H1 (cell line): ENCODE results near the gene BPI. TPM values are rescaled to one million over a fixed set of nuclear protein-coding genes. Genes with fewer than 3 reads are reported as not detected.

Experiments used
- CTCF ChIA-PET: fragments of 300-600 bp; sonication (Branson Sonifier 250); formaldehyde crosslinking; loops from one replicate; lab custom pipeline; 2021; ENCODE audit not compliant: partially characterized antibody; lab: Charles Lee
- POLR2A ChIA-PET: fragments of 300-600 bp; sonication (Branson Sonifier 250); formaldehyde crosslinking; loops from one replicate; lab custom pipeline; 2021; ENCODE audit warnings: inconsistent platforms; ENCODE audit not compliant: partially characterized antibody; lab: Charles Lee
- DNase-seq, 2 experiments: peaks; one replicate each; pipeline versions ENCODE4 v3.0.0 to v3.0.0-alpha.2; 2010 to 2022; ENCODE audit warnings: low spot score in 2 of 2, low read depth in 1 of 2, mixed read lengths in 1 of 2
- FAIRE-seq: peaks from 2 replicates; lab custom pipeline; 2011; peaks lifted over from hg19 to GRCh38; lab: Jason Lieb, UNC
- H2AFZ ChIP-seq: 2 replicates; pipeline ENCODE4 v1.8.1; 2012; ENCODE audit warnings: low read length, inconsistent platforms
- H2AK5ac ChIP-seq: 2 replicates; pipeline ENCODE4 v1.6.1; 2013; ENCODE audit warnings: low read depth, low read length
- H2BK120ac ChIP-seq: replicated peaks from 2 replicates; pipeline ENCODE3; 2013; ENCODE audit warnings: low read depth, low read length, inconsistent platforms
- H2BK12ac ChIP-seq: 2 replicates; pipeline ENCODE4 v1.6.1; 2013; ENCODE audit warnings: low read depth, low read length
- H2BK15ac ChIP-seq: 2 replicates; pipeline ENCODE4 v1.6.1; 2013; ENCODE audit warnings: low read length
- H2BK20ac ChIP-seq: 2 replicates; pipeline ENCODE4 v1.6.1; 2013; ENCODE audit warnings: low read length
- H2BK5ac ChIP-seq: 2 replicates; pipeline ENCODE4 v1.6.1; 2013; ENCODE audit warnings: low read depth, low read length
- H3K14ac ChIP-seq: 2 replicates; pipeline ENCODE4 v1.6.1; 2013; ENCODE audit warnings: inconsistent platforms; ENCODE audit not compliant: insufficient read length
- H3K18ac ChIP-seq: 2 replicates; pipeline ENCODE4 v1.6.1; 2013; ENCODE audit warnings: low read length; ENCODE audit errors: extremely low read depth
- H3K23ac ChIP-seq: 2 replicates; pipeline ENCODE4 v1.6.1; 2013; ENCODE audit warnings: inconsistent platforms; ENCODE audit not compliant: insufficient read length
- H3K23me2 ChIP-seq: 2 replicates; pipeline ENCODE4 v1.6.1; 2013; ENCODE audit warnings: low read depth, low read length
- H3K27ac ChIP-seq: 2 replicates; pipeline ENCODE4 v1.6.1; 2011; ENCODE audit warnings: low read depth, low read length, inconsistent platforms
- H3K27me3 ChIP-seq, 4 experiments: replicated peaks in 1 of 4; 1 replicate in 1 of 4; 2 replicates in 3 of 4; pipeline versions ENCODE4 v1.6.1 to v1.8.1; 2011 to 2013; ENCODE audit warnings: low read length in 3 of 4, mild to moderate bottlenecking in 3 of 4, inconsistent platforms in 2 of 4, mixed read lengths in 2 of 4, moderate library complexity in 1 of 4; ENCODE audit not compliant: control insufficient read depth in 3 of 4, insufficient read depth in 3 of 4; ENCODE audit errors: extremely low read depth in 1 of 4
- H3K36me3 ChIP-seq, 4 experiments: 2 replicates each; pipeline versions ENCODE4 v1.6.1 to v1.8.1; 2011 to 2013; ENCODE audit warnings: mild to moderate bottlenecking in 4 of 4, low read length in 3 of 4, moderate library complexity in 2 of 4, control low read depth in 1 of 4, inconsistent platforms in 1 of 4; ENCODE audit not compliant: insufficient read depth in 4 of 4, control insufficient read depth in 2 of 4
- H3K4ac ChIP-seq: replicated peaks from 2 replicates; pipeline ENCODE3; 2013; ENCODE audit warnings: low read length, low read depth, mixed read lengths, inconsistent platforms; ENCODE audit not compliant: insufficient read length
- H3K4me1 ChIP-seq, 4 experiments: replicated peaks in 1 of 4; 1 replicate in 1 of 4; 2 replicates in 3 of 4; pipeline versions ENCODE4 v1.6.1 to v1.8.1; 2011 to 2013; ENCODE audit warnings: low read length in 3 of 4, inconsistent platforms in 2 of 4, mixed read lengths in 1 of 4; ENCODE audit not compliant: insufficient read depth in 4 of 4, control insufficient read depth in 3 of 4
- H3K4me2 ChIP-seq, 2 experiments: 2 replicates each; pipeline versions ENCODE4 v1.6.1 to v1.8.1; 2011 to 2013; ENCODE audit warnings: low read depth in 2 of 2, low read length in 2 of 2, control low read depth in 1 of 2, inconsistent platforms in 1 of 2, mild to moderate bottlenecking in 1 of 2; ENCODE audit not compliant: insufficient read depth in 1 of 2
- H3K4me3 ChIP-seq, 4 experiments: fragments of 200-600, 300-600 bp in 1 of 4; sonication (generic), shearing (Covaris generic), sonication (Bioruptor Twin) in 1 of 4; 2 replicates each; pipeline versions ENCODE4 v1.5.1 to v1.8.1; 2011 to 2016; ENCODE audit warnings: low read length in 4 of 4, low read depth in 3 of 4, control low read depth in 2 of 4, inconsistent platforms in 2 of 4, mild to moderate bottlenecking in 2 of 4, mixed read lengths in 1 of 4, moderate library complexity in 1 of 4; ENCODE audit not compliant: insufficient read depth in 2 of 4; ENCODE audit errors: extremely low read depth in 1 of 4
- H3K56ac ChIP-seq: replicated peaks from 2 replicates; pipeline ENCODE3; 2013; ENCODE audit warnings: low read depth, mild to moderate bottlenecking, mixed read lengths, low read length, inconsistent platforms; ENCODE audit not compliant: insufficient read length
- H3K79me1 ChIP-seq: 2 replicates; pipeline ENCODE4 v1.6.1; 2013; ENCODE audit warnings: low read depth, low read length, control low read depth
- H3K79me2 ChIP-seq, 2 experiments: 2 replicates each; pipeline versions ENCODE4 v1.6.1 to v1.8.1; 2012 to 2013; ENCODE audit warnings: low read length in 2 of 2, mild to moderate bottlenecking in 2 of 2, inconsistent platforms in 1 of 2; ENCODE audit not compliant: insufficient read depth in 2 of 2, control insufficient read depth in 1 of 2
- H3K9ac ChIP-seq, 4 experiments: replicated peaks in 1 of 4; 1 replicate in 1 of 4; 2 replicates in 3 of 4; pipeline versions ENCODE4 v1.6.1 to v1.8.1; 2011 to 2013; ENCODE audit warnings: low read depth in 3 of 4, low read length in 3 of 4, control low read depth in 2 of 4, mild to moderate bottlenecking in 2 of 4, moderate library complexity in 2 of 4, inconsistent platforms in 1 of 4; ENCODE audit errors: extremely low read depth in 1 of 4
- H3K9me3 ChIP-seq, 2 experiments: 2 replicates each; pipeline versions ENCODE4 v1.6.1 to v1.8.1; 2012 to 2013; ENCODE audit warnings: mild to moderate bottlenecking in 2 of 2, moderate library complexity in 2 of 2, control low read depth in 1 of 2, inconsistent platforms in 1 of 2, low read depth in 1 of 2, low read length in 1 of 2, mixed read lengths in 1 of 2; ENCODE audit not compliant: insufficient read depth in 2 of 2
- H4K20me1 ChIP-seq, 2 experiments: replicated peaks in 1 of 2; 2 replicates each; pipeline versions ENCODE3 to v1.8.1; 2011 to 2013; ENCODE audit warnings: inconsistent platforms in 2 of 2, low read length in 2 of 2, mild to moderate bottlenecking in 1 of 2; ENCODE audit not compliant: insufficient read depth in 2 of 2, control insufficient read depth in 1 of 2
- H4K5ac ChIP-seq: 2 replicates; pipeline ENCODE4 v1.6.1; 2013; ENCODE audit warnings: low read length, low read depth, mixed read lengths, inconsistent platforms; ENCODE audit not compliant: insufficient read length
- H4K8ac ChIP-seq: 2 replicates; pipeline ENCODE4 v1.8.0; 2013; ENCODE audit warnings: mild to moderate bottlenecking, moderate library complexity, low read length, inconsistent platforms; ENCODE audit not compliant: insufficient read depth; ENCODE audit errors: extremely low read depth
- H4K91ac ChIP-seq: replicated peaks from 2 replicates; pipeline ENCODE3; 2013; ENCODE audit warnings: low read length, mixed read lengths, inconsistent platforms; ENCODE audit not compliant: insufficient read length
- BCL11A ChIP-seq, 2 experiments: IDR thresholded peaks; one replicate each; pipeline ENCODE4 v1.6.1; 2011; ENCODE audit warnings: low read depth in 2 of 2, low read length in 2 of 2, mild to moderate bottlenecking in 2 of 2
- CHD2 ChIP-seq: IDR thresholded peaks from 2 replicates; pipeline ENCODE4 v1.6.1; 2012; ENCODE audit warnings: low read length, improper control_type of control experiment
- E2F6 ChIP-seq: IDR thresholded peaks from 2 replicates; pipeline ENCODE4 v1.6.1; 2012; ENCODE audit warnings: inconsistent platforms
- MAX ChIP-seq: IDR thresholded peaks from 2 replicates; pipeline ENCODE4 v1.6.1; 2012; ENCODE audit warnings: inconsistent platforms
- NRF1 ChIP-seq: IDR thresholded peaks from 2 replicates; pipeline ENCODE4 v1.6.1; 2011; ENCODE audit warnings: mild to moderate bottlenecking, low read depth, low read length, improper control_type of control experiment
- RNF2 ChIP-seq: fragments of 200-900, 300-1000 bp; sonication (generic); IDR thresholded peaks from 2 replicates; pipeline ENCODE4 v1.7.1; 2016; ENCODE audit warnings: borderline replicate concordance, low read depth, mild to moderate bottlenecking, antibody characterized with exemption, low read length; ENCODE audit not compliant: poor library complexity, severe bottlenecking; ENCODE audit errors: missing control alignments
- SIN3A ChIP-seq, 2 experiments: IDR thresholded peaks in 1 of 2; conservative IDR thresholded peaks in 1 of 2; 2 replicates each; pipeline ENCODE4 v1.6.1; 2011 to 2012; ENCODE audit warnings: low read length in 2 of 2, improper control_type of control experiment in 1 of 2, low read depth in 1 of 2, mild to moderate bottlenecking in 1 of 2
- SIRT6 ChIP-seq: IDR thresholded peaks from one replicate; pipeline ENCODE4 v1.7.1; 2012; ENCODE audit warnings: low read length, inconsistent platforms
- SRF ChIP-seq: IDR thresholded peaks from 2 replicates; pipeline ENCODE4 v1.6.1; 2011; ENCODE audit warnings: mild to moderate bottlenecking, low read depth, low read length, moderate library complexity
- TAF1 ChIP-seq: IDR thresholded peaks from 2 replicates; pipeline ENCODE4 v1.6.1; 2011; ENCODE audit warnings: mild to moderate bottlenecking, low read depth, low read length
- TCF12 ChIP-seq: IDR thresholded peaks from 2 replicates; pipeline ENCODE4 v1.6.1; 2011; ENCODE audit warnings: low read depth, mild to moderate bottlenecking, low read length
- ZNF274 ChIP-seq: IDR thresholded peaks from 2 replicates; pipeline ENCODE4 v1.7.0; 2012; ENCODE audit warnings: low read length, borderline replicate concordance; ENCODE audit errors: extremely low read depth
- WGBS, 2 experiments: shearing (Covaris generic) in 1 of 2; methylation state at CpG; one replicate each; pipeline versions ENCODE4 v1.1.6 to v1.1.7; 2013 to 2015; ENCODE audit warnings: low lambda C conversion rate in 2 of 2, mixed read lengths in 2 of 2, inconsistent platforms in 1 of 2, low coverage in 1 of 2, missing lambda C conversion rate in 1 of 2; ENCODE audit not compliant: insufficient replicate concordance in 2 of 2, insufficient coverage in 1 of 2, insufficient read length in 1 of 2; ENCODE audit errors: extremely low coverage in 1 of 2, missing lambda C conversion rate in 1 of 2; 5-methylcytosine and 5-hydroxymethylcytosine counted together
- polyA plus RNA-seq, 7 experiments: library from polyadenylated mRNA; depleted of rRNA in 3 of 7; stranded (reverse) in 5 of 7; unstranded in 2 of 7; fragments of >200 nt in 5 of 7; fragments of 200-250 nt in 2 of 7; gene quantifications; 1 replicate in 5 of 7; 2 replicates in 1 of 7; 4 replicates in 1 of 7; pipeline versions ENCODE4 v1.2.1 to v1.2.3, GENCODE V29; 2011 to 2013; ENCODE audit warnings: missing spikeins in 2 of 7, mixed read lengths in 2 of 7
- total RNA-seq: library from RNA; stranded (reverse); fragmentation: NEBNext Ultra II Directional; extraction: Animal tissue kit (Norgen Biotek cat#: 25700); gene quantifications from 2 replicates; pipeline ENCODE4 v1.2.1, GENCODE V29; 2021

Gene BPI
- total and polyA plus RNA-seq, 2 of the 8 experiments (the other 6 are each of a cell fraction or from before 2014, with no cell fraction given): not detected

- H4K8ac ChIP-seq: no peak overlapping the region
- no peaks in the 10 kb centered on the region for H3K36me3 ChIP-seq
- no peak overlapping the region for H3K56ac ChIP-seq
- no peaks in the 10 kb centered on the region for H3K4me1 ChIP-seq
- ChIA-PET POLR2A (no interaction called here), CTCF (interaction anchor here (0.6 to 1.7 kb wide), 4 partner anchors 13 to 53 kb away, joined by 3 to 5 read pairs (median 4); no protein-coding TSS in a partner anchor)
- no peak overlapping the region for H2BK15ac ChIP-seq
- no peak overlapping the region for H2BK5ac ChIP-seq
- no peak overlapping the region for H2BK12ac ChIP-seq
- no peak overlapping the region for H3K4me2 ChIP-seq
- H3K27ac ChIP-seq: no peak overlapping the region
- H3K23me2 ChIP-seq: no peaks in the 10 kb centered on the region
- no peak overlapping the region for H3K18ac ChIP-seq
- no peak for FAIRE-seq
- no peak overlapping the region for H3K23ac ChIP-seq
- no peak for DNase-seq
- no peak overlapping the region for H3K9ac ChIP-seq
- no peaks in the 10 kb centered on the region for H3K27me3 ChIP-seq
- H4K5ac ChIP-seq: no peak overlapping the region
- no peak overlapping the region for H2BK120ac ChIP-seq
- H3K9me3 ChIP-seq: peaks cover 0 to 3% of the 10 kb centered on the region in 2 experiments; a peak in 1 of 4 replicates
- no peaks in the 10 kb centered on the region for H3K79me1 ChIP-seq
- H4K20me1 ChIP-seq: no peaks in the 10 kb centered on the region
- WGBS, 2 experiments: 90 to 100% methylated on average over 1 to 11 of the region's 12 CpGs
- no peak overlapping the region for H2AFZ ChIP-seq
- no peak overlapping the region for H3K4ac ChIP-seq
- H3K4me3 ChIP-seq: no peak overlapping the region
- H4K91ac ChIP-seq: no peak overlapping the region
- no peak overlapping the region for H2BK20ac ChIP-seq
- no peak overlapping the region for H3K14ac ChIP-seq
- no peak overlapping the region for H2AK5ac ChIP-seq
- H3K79me2 ChIP-seq: no peaks in the 10 kb centered on the region
- TF ChIP-seq TCF12 (no peak), SIRT6 (no peak), SRF (no peak), TAF1 (no peak), SIN3A (conservative IDR thresholded peaks at IDR 0.05 in 1 of 2, IDR thresholded peaks at IDR 0.05 in 1 of 2; ENCODE audit: low read depth in 1 of 2, low read length in 2 of 2) (no peak), ZNF274 (no peak), NRF1 (no peak), E2F6 (no peak), CHD2 (no peak), MAX (no peak), RNF2 (no peak), BCL11A (IDR thresholded peaks at IDR 0.05; ENCODE audit: low read depth in 2 of 2, low read length in 2 of 2) (no peak)
Observed at GRCh38 chr20:38275815-38276550, 28.0 kb upstream of the BPI start.
